NCI-H146 treated with DMSO at 0.1 percent for 48 hours (cell line): ENCODE data around the gene BLVRA.
"Not testable (repeated sequence)": the region's sequence is repeated elsewhere in the genome, so short reads cannot be mapped to it uniquely, and the experiment has no call there.

Experiments
- DNase-seq: peaks from one replicate; lab custom pipeline; 2025; ENCODE audit not compliant: unreplicated experiment; lab: John Stamatoyannopoulos, UW

Gene BLVRA

GRCh38 chr7:43799605-43800004 is 41.1 kb downstream of the BLVRA start:
- no peak for DNase-seq

- DNase-seq = no peak
Observed at GRCh38 chr7:43803865-43804264, 45.4 kb downstream of the BLVRA start.

GRCh38 chr7:43808410-43808809 is 49.9 kb downstream of the BLVRA start:
- no peak for DNase-seq

- not testable (repeated sequence) for DNase-seq
Observed at GRCh38 chr7:43810195-43810941, 51.9 kb downstream of the BLVRA start.

- DNase-seq = no peak
Observed at GRCh38 chr7:43815373-43815772, 56.9 kb downstream of the BLVRA start.

GRCh38 chr7:43816046-43816797 is 57.7 kb downstream of the BLVRA start:
- not testable (repeated sequence) for DNase-seq

GRCh38 chr7:43823425-43823824 is 64.9 kb downstream of the BLVRA start:
- not testable (repeated sequence) for DNase-seq

- no peak for DNase-seq
Observed at GRCh38 chr7:43823941-43824340, 65.5 kb downstream of the BLVRA start.

- DNase-seq = not testable (repeated sequence)
Observed at GRCh38 chr7:43824513-43824912, 66.0 kb downstream of the BLVRA start.

GRCh38 chr7:43824963-43825362 is 66.5 kb downstream of the BLVRA start:
- DNase-seq = no peak

GRCh38 chr7:43825391-43825808 is 66.9 kb downstream of the BLVRA start:
- no peak for DNase-seq

- not testable (repeated sequence) for DNase-seq
Observed at GRCh38 chr7:43830917-43831316, 72.4 kb downstream of the BLVRA start.

- no peak for DNase-seq
Observed at GRCh38 chr7:43834463-43835251, 76.2 kb downstream of the BLVRA start.

GRCh38 chr7:43838201-43838658 is 79.8 kb downstream of the BLVRA start:
- no peak for DNase-seq

- no peak for DNase-seq
Observed at GRCh38 chr7:43843296-43843695, 84.8 kb downstream of the BLVRA start.

- no peak for DNase-seq
Observed at GRCh38 chr7:43844257-43844656, 85.8 kb downstream of the BLVRA start.

GRCh38 chr7:43844662-43845061 is 86.2 kb downstream of the BLVRA start:
- no peak for DNase-seq

- no peak for DNase-seq
Observed at GRCh38 chr7:43847496-43847895, 89.0 kb downstream of the BLVRA start.

- DNase-seq = no peak
Observed at GRCh38 chr7:43849047-43849446, 90.6 kb downstream of the BLVRA start.

GRCh38 chr7:43850348-43851116 is 92.1 kb downstream of the BLVRA start:
- no peak for DNase-seq

- no peak for DNase-seq
Observed at GRCh38 chr7:43851805-43852204, 93.3 kb downstream of the BLVRA start.
